GM19240 (cell line): ENCODE data around the gene ARHGAP18.

ENCODE experiments used
- DNase-seq: peaks from one replicate; pipeline ENCODE4 v3.0.0; 2011; ENCODE audit warnings: low spot score; ENCODE audit not compliant: insufficient read length

The ARHGAP18 gene

DNA sequence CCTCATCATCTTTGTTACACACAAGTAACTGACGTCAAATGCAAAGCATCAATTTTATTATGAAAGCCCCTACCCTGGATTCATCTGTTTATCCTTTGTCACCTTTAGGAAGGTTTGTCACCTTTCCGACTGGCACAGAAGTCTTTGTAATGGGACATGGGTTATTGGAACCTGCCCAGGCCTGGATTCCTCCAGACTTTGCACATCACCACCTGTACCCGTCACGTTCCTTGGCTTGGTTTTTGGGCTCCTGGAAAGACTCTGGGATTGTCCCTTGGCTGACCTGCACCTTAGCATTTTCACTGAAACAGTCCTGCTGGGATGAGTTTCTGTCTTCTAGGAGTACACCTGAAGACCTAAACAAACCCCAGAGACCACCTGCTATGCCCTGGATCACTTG lies 15.4 kb upstream of the ARHGAP18 start:
- no peak for DNase-seq

DNA sequence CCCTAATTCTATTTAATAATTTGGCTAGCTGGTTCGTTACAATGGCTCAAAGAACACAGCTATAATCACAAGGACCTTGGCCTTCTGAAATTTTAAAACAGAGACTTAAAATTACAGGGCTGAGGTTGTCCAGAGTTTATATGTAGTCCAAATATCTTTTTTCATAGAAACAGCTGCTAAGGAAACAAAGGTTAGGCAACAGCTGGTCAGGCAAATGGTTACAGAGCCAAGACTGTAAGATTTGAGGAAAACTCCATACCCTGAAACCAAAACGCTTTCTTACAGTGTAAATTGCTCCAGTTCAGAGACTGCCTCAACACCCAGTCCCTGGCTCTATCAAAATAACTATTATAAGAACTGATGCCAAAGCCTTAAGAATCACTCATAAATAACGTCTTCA lies 9.7 kb upstream of the ARHGAP18 start:
- DNase-seq, result no peak

DNA sequence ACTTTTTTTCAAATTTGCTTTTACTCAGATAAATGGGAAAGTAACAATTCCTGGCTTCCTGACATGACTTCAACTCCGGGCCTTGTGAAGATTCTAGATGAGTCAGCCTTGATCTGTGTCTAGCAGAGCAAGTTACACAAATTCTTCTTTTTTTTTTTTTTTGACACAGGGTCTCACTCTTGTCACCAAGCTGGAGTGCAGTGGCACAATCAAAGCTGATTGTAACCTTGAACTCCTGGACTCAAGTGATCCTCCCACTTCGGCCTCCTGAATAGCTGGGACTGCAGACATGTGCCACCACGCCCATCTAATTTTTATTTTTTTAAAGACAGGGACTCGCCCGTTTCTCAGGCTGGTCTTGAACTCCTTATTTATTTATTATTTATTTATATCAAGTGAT lies 7.3 kb upstream of the ARHGAP18 start:
- no peak for DNase-seq

DNA sequence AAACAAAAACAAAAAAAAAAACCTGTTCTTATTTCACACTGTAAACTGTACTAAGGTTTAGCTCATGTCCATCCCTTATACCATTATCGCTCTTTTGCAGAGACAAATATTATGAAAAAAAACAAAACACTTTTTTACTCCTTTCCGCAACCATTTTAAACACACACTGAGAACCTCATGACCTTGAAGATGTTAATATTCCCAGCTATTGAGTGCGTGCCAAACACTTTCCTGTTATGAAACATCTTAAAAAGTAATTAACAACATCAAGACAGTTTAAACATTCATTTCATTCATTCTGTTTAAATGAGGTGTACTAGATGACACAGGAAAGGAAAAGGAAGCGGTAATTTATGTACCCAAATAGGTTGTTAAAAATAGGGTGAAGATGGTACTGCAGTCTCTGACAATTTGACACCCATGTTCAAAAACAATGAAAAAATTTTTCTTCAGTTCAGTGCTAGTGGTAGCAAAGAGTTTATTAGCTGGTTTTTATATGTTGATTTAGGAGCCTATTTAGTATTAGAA lies 3.9 kb upstream of the ARHGAP18 start:
- DNase-seq, result no peak

DNA sequence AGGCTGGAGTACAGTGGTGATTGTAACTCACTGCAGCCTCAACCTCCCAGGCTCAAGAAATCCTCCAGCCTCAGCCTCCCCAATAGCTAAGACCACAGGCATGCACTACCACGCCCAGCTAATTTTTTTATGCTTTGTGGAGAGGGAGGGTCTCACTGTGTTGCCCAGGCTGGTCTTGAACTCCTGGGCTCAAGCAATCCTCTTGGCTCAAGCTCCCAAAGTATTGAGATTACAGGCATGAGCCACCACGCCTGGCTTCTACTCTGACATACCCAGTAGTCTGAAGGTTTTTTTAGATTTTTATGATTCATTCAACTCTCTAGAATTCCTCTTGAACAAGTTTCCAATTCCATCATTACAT lies 1.3 kb upstream of the ARHGAP18 start:
- DNase-seq, result no peak

DNA sequence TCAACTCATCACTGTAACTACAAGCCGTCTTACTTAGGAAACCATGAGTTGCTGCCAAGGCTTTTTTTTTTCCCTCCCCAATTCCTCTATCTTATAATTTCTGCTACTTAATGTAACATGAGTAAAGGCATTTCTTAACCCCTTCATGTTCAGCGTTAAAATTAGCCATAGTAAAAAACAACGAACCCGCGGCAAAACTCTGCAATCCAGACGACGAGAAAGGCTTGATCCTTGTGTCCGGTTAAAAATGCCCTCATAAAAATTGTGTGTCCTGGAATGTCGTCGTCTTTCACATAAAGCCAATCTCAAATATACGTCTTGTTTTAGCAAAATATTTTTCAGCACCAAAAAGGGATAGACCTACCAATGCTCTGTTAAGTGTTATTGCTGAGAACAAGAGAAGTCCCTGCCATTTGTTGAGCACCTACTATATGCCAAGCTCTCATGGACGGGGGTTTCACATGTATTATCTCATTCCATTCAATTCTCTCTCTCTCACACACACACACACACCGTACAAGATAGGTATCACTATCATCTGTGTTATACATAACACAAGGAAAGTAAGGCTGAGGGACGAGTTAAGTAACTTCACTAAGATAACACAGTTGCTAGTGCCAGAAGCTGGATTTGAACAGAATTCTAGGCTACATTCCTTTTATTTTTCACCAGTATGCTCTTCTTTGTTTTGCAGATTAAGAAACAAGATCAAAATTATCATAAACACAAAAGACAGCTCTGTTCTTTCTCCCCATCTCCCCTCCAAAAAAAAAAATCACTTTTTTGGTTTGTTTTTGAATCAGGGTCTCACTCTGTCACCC lies 683 bp upstream of the ARHGAP18 start:
- no peak for DNase-seq

DNA sequence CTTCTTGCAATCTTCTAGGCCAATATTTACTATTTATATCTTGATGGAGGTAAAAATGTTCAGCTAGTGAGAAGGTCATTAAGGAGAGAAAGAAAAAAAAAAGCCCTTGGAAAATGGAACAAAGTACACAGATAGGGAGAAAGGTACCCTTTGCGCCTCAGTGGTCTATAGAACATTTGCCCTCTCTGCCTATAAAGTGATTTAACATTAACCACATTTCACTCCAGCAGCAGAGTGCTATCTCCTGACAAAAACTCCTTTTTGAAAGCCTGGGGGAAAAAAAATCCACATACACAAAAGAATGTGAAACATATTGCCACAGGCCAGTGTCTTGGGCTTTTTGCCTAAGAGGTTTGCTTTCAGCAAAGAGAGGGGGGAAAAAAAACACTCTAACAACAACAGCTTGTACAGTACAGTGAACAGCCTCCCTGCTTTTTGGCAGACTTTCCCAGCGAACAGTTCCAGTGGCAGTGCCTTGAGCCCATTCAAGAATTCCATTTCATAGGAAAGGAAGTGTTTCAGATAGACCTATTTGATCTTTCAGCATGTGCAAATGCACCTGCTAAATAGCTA lies 695 bp downstream of the ARHGAP18 start:
- DNase-seq, result no peak

DNA sequence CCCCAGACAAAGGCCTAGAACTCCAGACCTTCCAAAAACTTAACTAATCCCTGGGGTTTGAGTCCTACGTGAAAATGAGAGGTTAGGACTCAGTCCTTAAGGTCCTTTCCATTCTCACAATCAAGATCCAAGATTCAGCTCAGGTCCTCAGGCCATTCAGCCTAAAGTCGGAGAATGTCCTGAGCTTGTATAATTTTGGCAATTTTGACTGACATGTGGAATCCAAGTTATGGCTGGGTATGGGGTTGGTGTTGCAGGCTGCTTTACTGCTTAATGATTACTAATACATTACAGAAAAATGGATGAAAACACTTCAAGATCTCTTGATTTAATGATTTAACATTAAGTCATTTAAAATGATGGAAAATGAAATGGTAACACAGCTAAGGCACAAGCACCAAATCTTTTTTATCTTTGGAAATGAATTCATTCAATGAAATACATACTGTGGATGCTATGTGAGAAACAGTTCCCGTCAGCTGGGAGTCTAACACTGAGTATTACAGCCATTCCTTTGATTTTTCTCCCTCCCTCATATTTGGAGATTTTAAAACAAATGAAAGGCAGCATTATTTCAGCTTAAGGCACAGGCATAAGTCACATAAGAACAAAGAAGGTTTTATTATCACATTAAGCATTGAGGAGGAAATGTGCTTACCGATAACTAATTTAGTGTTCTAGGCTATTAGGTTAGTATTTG lies 1.3 kb downstream of the ARHGAP18 start:
- DNase-seq, result no peak

DNA sequence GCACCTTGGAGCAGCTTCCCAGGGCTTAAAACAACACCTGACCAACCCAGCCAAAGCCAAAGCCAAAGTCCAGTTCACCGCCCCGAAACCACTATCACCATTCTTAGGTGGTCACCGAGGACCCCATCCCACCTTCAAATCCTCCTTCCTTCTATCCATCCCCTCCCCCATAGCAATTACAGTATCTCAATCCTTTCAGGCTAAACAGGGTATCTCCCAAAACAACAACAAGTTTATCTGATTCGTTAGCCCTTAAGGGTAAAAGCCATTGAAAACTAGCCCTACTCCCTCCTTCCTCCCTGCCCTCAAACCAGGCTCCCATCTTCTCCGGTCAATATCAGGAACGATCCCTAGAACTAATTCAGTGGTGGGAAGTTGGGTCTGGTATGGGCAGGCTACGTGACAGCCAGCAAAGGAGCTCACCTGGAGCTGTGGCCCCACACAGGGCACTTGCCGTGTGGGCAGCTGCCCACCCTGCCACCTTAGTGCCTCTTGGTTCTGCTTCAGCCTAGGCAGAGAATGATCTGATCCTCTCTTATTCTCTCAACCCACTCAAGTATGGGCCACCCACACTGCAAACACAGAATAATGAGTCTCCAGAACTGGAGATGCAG lies 2.0 kb downstream of the ARHGAP18 start:
- DNase-seq, result no peak

DNA sequence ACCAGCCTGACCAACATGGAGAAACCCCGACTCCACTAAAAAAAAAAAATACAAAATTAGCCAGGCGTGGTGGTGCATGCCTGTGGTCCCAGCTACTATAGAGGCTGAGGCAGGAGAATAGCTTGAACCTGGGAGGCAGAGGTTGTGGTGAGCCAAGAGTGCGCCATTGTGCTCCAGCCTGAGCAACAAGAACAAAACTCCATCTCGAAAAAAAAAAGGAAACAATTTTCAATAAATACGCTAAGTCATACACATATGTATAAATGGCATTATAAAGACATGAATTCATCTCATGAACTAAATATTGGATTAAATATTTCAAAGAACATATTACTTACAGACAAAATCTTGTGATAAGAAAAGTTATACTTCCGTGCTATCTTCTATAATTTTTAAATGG lies 2.9 kb downstream of the ARHGAP18 start:
- DNase-seq, result no peak

DNA sequence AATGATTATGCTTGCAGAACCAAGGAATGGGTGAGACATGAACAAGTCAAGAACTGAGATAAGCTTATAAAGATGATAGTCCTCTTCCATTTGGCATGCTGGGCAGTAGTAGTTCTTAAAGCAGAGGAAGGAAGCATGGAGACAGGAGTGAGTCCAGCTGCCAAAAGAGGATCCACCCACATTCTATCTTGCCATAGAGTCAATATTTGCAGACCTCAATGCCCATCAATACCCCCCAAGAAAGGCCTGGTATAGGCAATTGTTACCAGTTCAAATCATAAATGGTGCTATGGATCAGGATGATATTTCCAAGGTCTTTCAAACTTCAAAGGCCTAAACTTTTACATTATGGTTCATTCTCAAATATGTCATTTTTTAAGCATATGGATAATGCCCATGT lies 4.8 kb downstream of the ARHGAP18 start:
- DNase-seq, result no peak

DNA sequence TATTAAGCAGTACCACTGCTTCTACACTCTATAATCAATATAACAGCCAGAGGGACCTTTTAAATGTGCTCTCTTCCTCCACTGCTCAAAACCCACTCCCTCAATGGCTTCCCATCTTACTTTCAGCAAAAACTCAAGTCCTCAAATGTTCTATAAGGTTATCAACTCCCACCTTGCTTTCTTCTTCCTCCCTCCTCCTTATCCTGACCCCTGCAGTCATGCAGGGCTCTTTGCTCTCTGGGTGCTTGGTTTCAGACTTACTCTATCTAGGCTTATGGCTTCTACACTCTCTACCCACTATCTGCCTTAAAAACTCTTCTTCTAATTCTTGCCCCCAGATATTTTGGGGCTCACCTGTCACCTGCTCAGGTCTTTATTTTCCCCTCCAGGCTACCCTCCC lies 5.3 kb downstream of the ARHGAP18 start:
- DNase-seq, result no peak

DNA sequence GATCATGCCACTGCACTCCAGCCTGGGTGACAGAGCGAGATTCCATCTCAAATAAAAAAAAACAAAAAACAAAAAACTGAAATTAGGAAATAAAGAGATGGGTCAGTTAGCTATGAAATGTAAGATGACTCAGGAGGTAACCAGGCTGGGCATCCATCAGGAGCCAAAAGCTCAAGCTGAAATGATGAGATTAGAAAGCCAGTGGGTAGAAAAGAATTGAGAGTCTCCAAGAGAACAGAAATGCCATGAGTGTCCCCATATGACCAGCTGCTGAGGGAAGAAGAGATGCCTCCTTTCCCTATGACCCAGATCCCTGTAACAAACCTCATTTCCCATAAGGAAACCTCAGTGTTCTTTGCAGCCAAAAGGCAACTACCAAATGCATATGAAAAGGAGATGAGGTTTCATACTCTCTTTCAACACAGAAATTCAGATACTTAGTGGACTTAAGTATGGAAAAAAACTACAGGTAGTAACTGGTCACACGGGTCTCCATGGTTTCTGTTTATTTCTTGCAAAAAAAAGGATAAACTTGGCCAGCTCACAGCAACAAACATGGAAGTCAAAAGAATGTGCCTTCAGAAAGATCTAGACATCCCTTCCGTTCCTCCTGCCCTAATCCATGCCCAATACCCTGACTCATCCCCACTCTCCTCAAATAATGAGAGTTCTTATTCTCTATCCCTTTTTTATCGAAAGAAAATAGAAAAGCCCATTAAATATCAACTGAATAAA lies 8.1 kb downstream of the ARHGAP18 start:
- DNase-seq, result no peak

DNA sequence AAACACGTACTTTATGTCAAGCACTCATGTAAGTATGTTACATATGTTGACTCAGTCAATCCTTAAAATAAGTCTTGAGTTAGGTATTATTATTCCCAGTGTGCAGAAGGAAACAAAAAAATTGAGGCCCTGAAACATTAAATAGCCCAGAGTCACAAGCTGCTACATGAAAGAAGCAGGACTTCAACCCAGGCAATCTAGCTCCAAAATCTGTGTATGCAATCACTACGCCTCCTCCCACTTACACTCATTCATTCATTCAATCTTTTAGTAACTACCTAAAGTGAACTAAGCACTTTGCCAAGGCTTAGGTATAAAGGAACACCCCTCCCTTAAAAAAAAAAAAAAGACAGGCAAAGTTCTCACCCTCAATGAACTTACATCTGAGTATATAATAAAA lies 9.3 kb downstream of the ARHGAP18 start:
- no peak for DNase-seq

DNA sequence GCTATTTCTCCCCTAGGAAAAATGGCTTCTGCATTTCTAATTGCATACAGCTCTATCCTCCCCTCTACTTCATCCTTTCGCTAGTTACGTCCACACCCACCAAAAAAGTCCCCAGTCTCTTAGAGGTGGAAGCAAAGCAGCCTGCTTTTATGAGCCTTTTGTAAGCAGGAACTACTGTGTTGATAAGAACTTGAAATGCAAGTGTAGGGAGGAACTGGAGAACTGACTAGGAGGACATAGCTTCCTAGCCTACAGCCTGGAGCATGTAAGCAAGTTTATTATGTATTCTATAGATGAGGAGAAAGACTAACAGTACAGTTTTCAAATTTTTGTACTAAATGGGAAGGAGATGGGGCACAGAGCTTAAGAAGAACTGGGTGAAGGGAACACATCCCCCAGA lies 10.3 kb downstream of the ARHGAP18 start:
- DNase-seq, result no peak

DNA sequence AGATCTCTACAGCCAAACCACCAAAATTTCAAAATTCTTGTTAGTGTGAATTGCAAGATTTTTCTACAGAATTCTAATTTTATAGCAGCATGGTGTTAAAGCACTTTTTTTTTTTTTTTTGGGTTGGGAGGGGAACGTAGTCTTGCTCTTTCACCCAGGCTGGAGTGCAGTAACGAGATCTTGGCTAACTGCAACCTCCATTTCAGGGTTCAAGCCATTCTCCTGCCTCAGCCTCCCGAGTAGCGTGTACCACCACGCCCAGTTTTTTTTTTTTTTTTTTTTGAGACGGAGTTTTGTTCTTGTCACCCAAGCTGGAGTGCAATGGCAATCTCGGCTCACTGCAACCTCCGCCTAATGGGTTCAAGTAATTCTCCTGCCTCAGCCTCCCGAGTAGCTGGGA lies 11.5 kb downstream of the ARHGAP18 start:
- DNase-seq, result no peak

DNA sequence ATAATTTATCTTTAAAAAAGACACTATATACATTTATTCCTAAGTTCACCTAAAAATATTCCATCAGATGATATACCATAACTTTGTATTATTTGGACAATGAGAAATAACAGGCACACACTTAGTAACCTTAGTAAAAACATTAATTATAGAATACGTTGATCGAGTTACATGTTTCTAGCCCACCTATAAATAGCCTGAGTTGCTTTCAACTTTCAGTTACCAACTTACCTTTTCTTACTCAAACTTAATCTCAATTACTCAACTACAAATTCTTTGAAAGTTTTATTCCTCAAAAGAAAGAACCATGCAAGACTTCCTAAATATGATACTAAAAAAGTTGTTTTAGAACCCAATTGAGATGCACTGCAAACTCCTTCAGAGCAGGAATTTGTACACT lies 12.2 kb downstream of the ARHGAP18 start:
- no peak for DNase-seq

DNA sequence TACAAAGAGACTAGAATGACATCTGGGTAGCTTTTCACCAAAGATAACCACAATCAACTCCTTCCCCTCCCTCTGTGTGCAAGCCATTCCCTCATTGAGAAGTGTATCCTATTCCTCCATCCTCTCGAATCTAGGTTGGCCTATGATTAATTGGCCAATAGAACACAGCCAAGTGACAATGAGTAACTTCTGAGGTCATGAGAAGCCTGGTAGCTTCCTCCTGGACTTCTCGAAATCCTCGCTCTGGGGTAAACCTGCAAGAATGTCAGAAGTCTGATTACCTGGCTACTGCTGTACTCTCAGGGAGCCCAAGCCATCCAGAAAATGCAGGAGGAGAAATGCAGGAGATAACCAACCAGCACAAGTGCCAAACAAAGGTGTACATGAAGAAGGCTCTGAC lies 13.1 kb downstream of the ARHGAP18 start:
- no peak for DNase-seq

DNA sequence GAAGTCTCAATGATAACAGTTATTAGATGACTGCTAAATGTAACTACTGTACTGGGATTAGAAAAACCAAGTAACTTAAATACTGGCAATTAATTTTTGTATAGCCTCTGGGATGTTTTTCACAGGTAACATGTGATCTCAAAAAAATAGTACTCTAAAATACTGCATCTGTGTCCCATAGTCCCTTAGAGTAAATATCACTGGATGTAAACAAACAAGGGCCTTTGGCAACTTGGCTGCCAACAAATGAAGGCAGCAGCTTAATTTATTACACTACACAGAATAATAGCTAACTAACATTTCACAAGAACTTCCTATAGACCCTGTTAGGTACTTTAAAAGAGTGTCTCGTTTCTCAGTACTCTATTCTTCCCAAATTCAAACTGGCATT lies 14.0 kb downstream of the ARHGAP18 start:
- DNase-seq, result no peak

DNA sequence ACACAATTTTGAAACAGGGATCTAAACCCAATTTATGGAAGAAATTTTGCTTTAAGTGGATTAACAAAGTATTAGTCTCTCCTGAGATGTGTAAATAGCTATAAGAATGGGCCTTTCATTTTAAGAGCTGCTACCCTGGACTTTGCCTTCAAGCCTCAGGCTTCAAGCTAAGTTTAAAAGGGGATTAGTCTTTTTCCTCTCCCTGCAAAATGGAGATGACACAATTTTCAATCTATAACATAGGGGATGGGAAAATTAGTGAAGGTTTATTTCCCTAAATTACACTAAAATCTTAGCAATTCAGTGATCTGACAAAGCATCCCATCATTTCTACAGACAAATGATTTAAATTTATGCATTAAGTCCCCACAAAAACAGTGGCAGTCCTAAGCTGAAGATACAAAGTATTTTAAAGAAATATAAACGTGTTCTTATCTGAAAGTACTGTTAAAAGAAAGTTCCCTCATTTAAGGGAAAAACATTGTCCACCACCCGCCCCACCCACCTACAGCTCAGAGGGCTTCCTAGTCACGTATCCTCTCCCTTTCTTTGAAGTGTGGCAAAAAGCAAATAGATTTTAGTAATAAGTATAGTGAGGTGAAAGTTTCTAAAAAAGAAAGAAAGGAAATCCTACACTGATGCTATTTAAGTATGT lies 14.5 kb downstream of the ARHGAP18 start:
- DNase-seq, result no peak

DNA sequence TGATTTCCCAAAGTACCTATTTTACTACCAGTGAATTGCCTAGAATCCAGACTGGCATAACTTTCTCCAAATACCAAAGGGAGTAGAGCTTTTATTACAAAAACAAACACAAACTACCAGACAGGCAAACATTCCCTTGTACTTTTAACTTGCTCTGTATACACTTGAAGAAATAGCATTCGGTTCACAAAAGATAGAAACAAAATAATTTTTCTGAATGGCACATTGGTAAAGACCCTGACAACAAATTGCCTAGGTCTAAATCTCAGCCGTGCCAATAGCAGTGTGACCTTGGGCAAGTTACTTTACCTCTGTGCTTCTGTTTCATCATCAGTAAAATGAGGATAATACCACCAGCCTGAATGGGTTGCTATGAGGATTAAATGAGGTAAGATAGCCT lies 15.9 kb downstream of the ARHGAP18 start:
- no peak for DNase-seq
